Loucy (cell line): ENCODE data around the gene NFIX.

Experiments
- H2AFZ ChIP-seq: fragments of 200-600 bp; sonication (generic); 2 replicates; pipeline ENCODE4 v1.6.0; 2016; ENCODE audit warnings: antibody characterized with exemption, mild to moderate bottlenecking, low read length, moderate library complexity
- H3F3A ChIP-seq: fragments of 200-600 bp; 2 replicates; pipeline ENCODE4 v1.6.0; 2016; ENCODE audit warnings: antibody characterized with exemption, low read depth, mild to moderate bottlenecking
- H3K27me3 ChIP-seq: fragments of 200-600 bp; sonication (generic); 2 replicates; pipeline ENCODE4 v1.6.1; 2014; ENCODE audit warnings: low read length, mild to moderate bottlenecking; ENCODE audit not compliant: insufficient read depth, poor library complexity, severe bottlenecking
- H3K36me3 ChIP-seq: fragments of 200-600 bp; sonication (generic); 2 replicates; pipeline ENCODE4 v1.6.1; 2016; ENCODE audit warnings: low read length; ENCODE audit not compliant: insufficient read depth
- H3K4me1 ChIP-seq: fragments of 200-600 bp; sonication (generic); 2 replicates; pipeline ENCODE4 v1.5.1; 2014; ENCODE audit warnings: low read length, mild to moderate bottlenecking; ENCODE audit not compliant: insufficient read depth, poor library complexity, severe bottlenecking
- H3K4me2 ChIP-seq: fragments of 200-600 bp; sonication (generic); 2 replicates; pipeline ENCODE4 v1.6.0; 2014; ENCODE audit warnings: antibody characterized with exemption, low read length, low read depth, mild to moderate bottlenecking; ENCODE audit not compliant: poor library complexity, severe bottlenecking
- H3K4me3 ChIP-seq: fragments of 200-600 bp; sonication (generic); 2 replicates; pipeline ENCODE4 v1.5.1; 2014; ENCODE audit warnings: low read length, mild to moderate bottlenecking, mixed read lengths; ENCODE audit not compliant: poor library complexity, severe bottlenecking
- H3K79me2 ChIP-seq: fragments of 200-600 bp; sonication (generic); 2 replicates; pipeline ENCODE4 v1.6.1; 2014; ENCODE audit warnings: low read length; ENCODE audit not compliant: insufficient read depth
- H3K9ac ChIP-seq: fragments of 200-600 bp; sonication (generic); 2 replicates; pipeline ENCODE4 v1.6.0; 2014; ENCODE audit warnings: mild to moderate bottlenecking, low read depth, low read length, moderate library complexity; ENCODE audit not compliant: poor library complexity, severe bottlenecking
- H3K9me2 ChIP-seq: fragments of 200-600 bp; sonication (generic); replicated peaks from 2 replicates; pipeline ENCODE4 v1.6.1; 2016; ENCODE audit warnings: low read depth, low read length, mixed read lengths
- H3K9me3 ChIP-seq: fragments of 200-600 bp; sonication (generic); 2 replicates; pipeline ENCODE4 v1.6.1; 2014; ENCODE audit warnings: mild to moderate bottlenecking, antibody characterized with exemption, low read length, low read depth; ENCODE audit not compliant: insufficient read depth
- H4K20me1 ChIP-seq: fragments of 200-600 bp; sonication (generic); 2 replicates; pipeline ENCODE4 v1.6.0; 2014; ENCODE audit warnings: antibody characterized with exemption, low read length, mild to moderate bottlenecking; ENCODE audit not compliant: insufficient read depth, poor library complexity, severe bottlenecking
- EZH2phosphoT487 ChIP-seq: fragments of 200-600 bp; IDR thresholded peaks from 2 replicates; pipeline ENCODE4 v1.6.1; 2018; ENCODE audit warnings: antibody characterized with exemption, mild to moderate bottlenecking, moderate library complexity, borderline replicate concordance
- TF ChIP-seq, protein P1 (sequence below): fragments of 200-600 bp; sonication (generic); conservative IDR thresholded peaks from 2 replicates; pipeline ENCODE4 v1.5.1; 2014; ENCODE audit warnings: mild to moderate bottlenecking, antibody characterized with exemption, low read length

NFIX gene

GRCh38 chr19:13002166-13002898, 7.1 kb downstream of the NFIX start:
- Histone ChIP-seq H3K79me2 (no peaks in the 10 kb centered on the region), H3K27me3 (no peaks in the 10 kb centered on the region), H3K4me2 (no peak overlapping the region)

GRCh38 chr19:13003081-13003480, 7.8 kb downstream of the NFIX start:
- H3K9me2 ChIP-seq = no peaks in the 10 kb centered on the region
- no peaks in the 10 kb centered on the region for H3K9me3 ChIP-seq
- H3K4me2 ChIP-seq = no peak overlapping the region
- H3K4me1 ChIP-seq = no peaks in the 10 kb centered on the region
- no peaks in the 10 kb centered on the region for H3K36me3 ChIP-seq
- H2AFZ ChIP-seq = no peak overlapping the region
- no peak overlapping the region for H3K4me3 ChIP-seq
- H3F3A ChIP-seq = no peaks in the 10 kb centered on the region
- no peak for TF ChIP-seq EZH2phosphoT487
- TF ChIP-seq, protein P1, sequence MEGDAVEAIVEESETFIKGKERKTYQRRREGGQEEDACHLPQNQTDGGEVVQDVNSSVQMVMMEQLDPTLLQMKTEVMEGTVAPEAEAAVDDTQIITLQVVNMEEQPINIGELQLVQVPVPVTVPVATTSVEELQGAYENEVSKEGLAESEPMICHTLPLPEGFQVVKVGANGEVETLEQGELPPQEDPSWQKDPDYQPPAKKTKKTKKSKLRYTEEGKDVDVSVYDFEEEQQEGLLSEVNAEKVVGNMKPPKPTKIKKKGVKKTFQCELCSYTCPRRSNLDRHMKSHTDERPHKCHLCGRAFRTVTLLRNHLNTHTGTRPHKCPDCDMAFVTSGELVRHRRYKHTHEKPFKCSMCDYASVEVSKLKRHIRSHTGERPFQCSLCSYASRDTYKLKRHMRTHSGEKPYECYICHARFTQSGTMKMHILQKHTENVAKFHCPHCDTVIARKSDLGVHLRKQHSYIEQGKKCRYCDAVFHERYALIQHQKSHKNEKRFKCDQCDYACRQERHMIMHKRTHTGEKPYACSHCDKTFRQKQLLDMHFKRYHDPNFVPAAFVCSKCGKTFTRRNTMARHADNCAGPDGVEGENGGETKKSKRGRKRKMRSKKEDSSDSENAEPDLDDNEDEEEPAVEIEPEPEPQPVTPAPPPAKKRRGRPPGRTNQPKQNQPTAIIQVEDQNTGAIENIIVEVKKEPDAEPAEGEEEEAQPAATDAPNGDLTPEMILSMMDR = no peak
- H3K27me3 ChIP-seq = no peaks in the 10 kb centered on the region
- H4K20me1 ChIP-seq = no peaks in the 10 kb centered on the region
- no peak overlapping the region for H3K9ac ChIP-seq
- H3K79me2 ChIP-seq = no peaks in the 10 kb centered on the region

More at GRCh38 chr19:13002166-13002898, 7.1 kb downstream of the NFIX start:
- Histone ChIP-seq H3K9me2 (no peaks in the 10 kb centered on the region), H3K4me1 (no peaks in the 10 kb centered on the region), H3F3A (no peaks in the 10 kb centered on the region), H3K36me3 (no peaks in the 10 kb centered on the region), H4K20me1 (no peaks in the 10 kb centered on the region), H3K9me3 (no peaks in the 10 kb centered on the region), H3K4me3 (no peak overlapping the region), H3K9ac (no peak overlapping the region), H2AFZ (no peak overlapping the region)
- TF ChIP-seq, protein P1 = no peak
- TF ChIP-seq EZH2phosphoT487 = no peak

GRCh38 chr19:13004273-13004672, 9.0 kb downstream of the NFIX start:
- Histone ChIP-seq H3F3A (no peaks in the 10 kb centered on the region), H3K4me1 (no peaks in the 10 kb centered on the region), H3K9me2 (no peaks in the 10 kb centered on the region), H3K79me2 (no peaks in the 10 kb centered on the region), H4K20me1 (no peaks in the 10 kb centered on the region), H3K9me3 (no peaks in the 10 kb centered on the region), H3K36me3 (no peaks in the 10 kb centered on the region), H3K4me3 (no peak overlapping the region), H3K9ac (no peak overlapping the region), H3K27me3 (no peaks in the 10 kb centered on the region), H2AFZ (no peak overlapping the region), H3K4me2 (no peak overlapping the region)
- TF ChIP-seq, protein P1 = no peak
- TF ChIP-seq EZH2phosphoT487 = no peak
